ENCODE data around the gene CNTN1. TPM values are rescaled to one million over a fixed set of nuclear protein-coding genes. Genes with fewer than 3 reads are reported as not detected.

Gene CNTN1
- total RNA-seq, 2 donors from 2014 or later = 0.77 to 4.4 TPM

- H3K4me1 ChIP-seq = no peaks in the 10 kb centered on the region
- TF ChIP-seq CTCF (IDR thresholded peaks at IDR 0.05) = no peak
- no peak overlapping the region for H3K9ac ChIP-seq (ENCODE audit: low read depth in 2 of 2, low read length in 2 of 2)
- no peak for DNase-seq
- no peaks in the 10 kb centered on the region for H3K36me3 ChIP-seq
- H3K9me3 ChIP-seq = no peaks in the 10 kb centered on the region
- no peaks in the 10 kb centered on the region for H3K27me3 ChIP-seq
- H3K4me3 ChIP-seq = no peak overlapping the region
- no peak overlapping the region for H3K27ac ChIP-seq
- intact Hi-C loops (cut with DNase I) = no loop called here
These were observed 225.3 kb downstream of the CNTN1 start for GRCh38 chr12:40917561-40917960.

GRCh38 chr12:40921563-40922163 is 229.4 kb downstream of the CNTN1 start:
- intact Hi-C loops (cut with DNase I) = loop anchor here (2.0 kb wide), 1 partner anchor 299 kb away; no protein-coding TSS in a partner anchor
- no peak overlapping the region for H3K9ac ChIP-seq (ENCODE audit: low read depth in 2 of 2, low read length in 2 of 2)
- no peak for DNase-seq
- H3K36me3 ChIP-seq = no peaks in the 10 kb centered on the region
- no peak overlapping the region for H3K27ac ChIP-seq
- H3K4me1 ChIP-seq = no peaks in the 10 kb centered on the region
- TF ChIP-seq CTCF (IDR thresholded peaks at IDR 0.05) = peak; percentile 69
- H3K9me3 ChIP-seq = no peaks in the 10 kb centered on the region
- no peak overlapping the region for H3K4me3 ChIP-seq
- H3K27me3 ChIP-seq = no peaks in the 10 kb centered on the region

DNA sequence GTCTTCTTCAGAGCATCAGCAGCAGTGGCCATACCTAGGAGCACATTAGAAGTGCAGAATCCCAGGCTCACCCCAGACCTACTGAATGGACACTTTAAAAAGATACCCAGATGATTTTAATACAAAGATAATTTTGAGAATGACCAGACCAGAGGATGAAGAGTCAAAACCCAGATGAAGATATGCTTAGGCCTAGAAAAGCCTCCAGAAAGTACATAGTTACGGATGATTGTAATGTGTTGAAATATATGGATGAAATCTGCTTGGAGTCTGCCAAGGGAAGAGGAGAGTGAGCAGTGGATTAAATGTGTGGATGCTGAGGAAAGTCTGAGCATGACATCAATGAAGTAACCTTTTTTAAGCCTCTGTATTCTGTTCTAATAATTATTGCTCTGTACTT is 245.7 kb downstream of the CNTN1 start:
- no peak for TF ChIP-seq CTCF (IDR thresholded peaks at IDR 0.05)
- Histone ChIP-seq H3K4me1 (no peaks in the 10 kb centered on the region), H3K9ac (ENCODE audit: low read depth in 2 of 2, low read length in 2 of 2) (no peak overlapping the region), H3K27me3 (no peaks in the 10 kb centered on the region), H3K9me3 (no peaks in the 10 kb centered on the region), H3K27ac (no peak overlapping the region), H3K36me3 (no peaks in the 10 kb centered on the region), H3K4me3 (no peak overlapping the region)
- no peak for DNase-seq
- intact Hi-C loops (cut with DNase I) = no loop called here

- Histone ChIP-seq H3K9me3 (no peaks in the 10 kb centered on the region), H3K4me3 (no peak overlapping the region), H3K27me3 (no peaks in the 10 kb centered on the region), H3K27ac (no peak overlapping the region), H3K4me1 (no peaks in the 10 kb centered on the region), H3K36me3 (no peaks in the 10 kb centered on the region), H3K9ac (ENCODE audit: low read depth in 2 of 2, low read length in 2 of 2) (no peak overlapping the region)
- no peak for TF ChIP-seq CTCF (IDR thresholded peaks at IDR 0.05)
- intact Hi-C loops (cut with DNase I) = no loop called here
- DNase-seq = no peak
These were observed 250.1 kb downstream of the CNTN1 start for GRCh38 chr12:40942326-40942725.

GRCh38 chr12:40945772-40946171 is 253.5 kb downstream of the CNTN1 start:
- Histone ChIP-seq H3K36me3 (no peaks in the 10 kb centered on the region), H3K27me3 (no peaks in the 10 kb centered on the region), H3K4me3 (no peak overlapping the region), H3K9ac (ENCODE audit: low read depth in 2 of 2, low read length in 2 of 2) (no peak overlapping the region), H3K27ac (no peak overlapping the region), H3K9me3 (no peaks in the 10 kb centered on the region), H3K4me1 (no peaks in the 10 kb centered on the region)
- TF ChIP-seq CTCF (IDR thresholded peaks at IDR 0.05) = no peak
- DNase-seq = no peak
- intact Hi-C loops (cut with DNase I) = no loop called here

Data from colonic mucosa (tissue), 4 donors.